AG08396 (cell line): ENCODE measurements around the gene KRTAP12-3.
"Not testable (repeated sequence)": the region's sequence is repeated elsewhere in the genome, so short reads cannot be mapped to it uniquely, and the experiment has no call there.

Source experiments
- DNase-seq: peaks from one replicate; pipeline ENCODE4 v3.0.0; 2012; ENCODE audit warnings: low spot score, mixed read lengths

The KRTAP12-3 gene

GRCh38 chr21:44650973-44651675 is 6.6 kb upstream of the KRTAP12-3 start:
- DNase-seq: no peak

- no peak for DNase-seq
Observed at GRCh38 chr21:44653123-44653522, 4.6 kb upstream of the KRTAP12-3 start.

GRCh38 chr21:44653656-44654575 is 3.8 kb upstream of the KRTAP12-3 start:
- DNase-seq: no peak

- no peak for DNase-seq
Observed at GRCh38 chr21:44654576-44655175, 3.1 kb upstream of the KRTAP12-3 start, which contains the start of gene KRTAP12-4. TSS of gene KRTAP12-4 (minus strand) at chr21:44654659. CDS start at chr21:44654614, 45 bp downstream.

- no peak for DNase-seq
Observed at GRCh38 chr21:44656868-44657267, 864 bp upstream of the KRTAP12-3 start.

GRCh38 chr21:44658541-44658910 is 794 bp downstream of the KRTAP12-3 start:
- DNase-seq: no peak

GRCh38 chr21:44658913-44659595 is 1.3 kb downstream of the KRTAP12-3 start:
- no peak for DNase-seq

GRCh38 chr21:44661567-44661966 is 3.8 kb downstream of the KRTAP12-3 start:
- DNase-seq: not testable (repeated sequence)

GRCh38 chr21:44664691-44665090 is 7.0 kb downstream of the KRTAP12-3 start:
- DNase-seq: no peak

- DNase-seq: no peak
Observed at GRCh38 chr21:44666401-44667320, 8.9 kb downstream of the KRTAP12-3 start, which contains the start of gene KRTAP12-2. TSS of gene KRTAP12-2 (minus strand) at chr21:44666927. CDS start at chr21:44666886, 41 bp downstream.

GRCh38 chr21:44667612-44668011 is 9.9 kb downstream of the KRTAP12-3 start:
- no peak for DNase-seq

- no peak for DNase-seq
Observed at GRCh38 chr21:44670642-44671432, 13.1 kb downstream of the KRTAP12-3 start.

- DNase-seq: no peak
Observed at GRCh38 chr21:44671911-44672310, 14.2 kb downstream of the KRTAP12-3 start.

- DNase-seq: no peak
Observed at GRCh38 chr21:44677881-44678280, 20.1 kb downstream of the KRTAP12-3 start.

- no peak for DNase-seq
Observed at GRCh38 chr21:44681152-44681551, 23.4 kb downstream of the KRTAP12-3 start.

GRCh38 chr21:44681861-44682579 is 24.3 kb downstream of the KRTAP12-3 start, which contains the start of gene KRTAP12-1:
TSS of gene KRTAP12-1 (minus strand) at chr21:44682163. CDS start at chr21:44682123, 40 bp downstream.
- DNase-seq: no peak

GRCh38 chr21:44682580-44683151 is 24.9 kb downstream of the KRTAP12-3 start:
- DNase-seq: no peak

GRCh38 chr21:44684077-44684476 is 26.3 kb downstream of the KRTAP12-3 start:
- DNase-seq: no peak

- DNase-seq: no peak
Observed at GRCh38 chr21:44684483-44684882, 26.8 kb downstream of the KRTAP12-3 start.
